Activated naive CD8-positive, alpha-beta T cell (primary cell): ENCODE measurements around the gene PTPN3.
"Not testable (repeated sequence)": the region's sequence is repeated elsewhere in the genome, so short reads cannot be mapped to it uniquely, and the experiment has no call there.

Experiments used
- H3K27ac Mint-ChIP-seq: one replicate; pipeline ENCODE4 v1.8.0; 2021; ENCODE audit warnings: mixed read lengths
- H3K27me3 Mint-ChIP-seq: one replicate; pipeline ENCODE4 v1.8.0; 2021; ENCODE audit warnings: mixed read lengths
- H3K36me3 Mint-ChIP-seq: one replicate; pipeline ENCODE4 v1.8.0; 2021; ENCODE audit warnings: mixed read lengths
- H3K4me1 Mint-ChIP-seq: one replicate; pipeline ENCODE4 v1.8.0; 2021; ENCODE audit warnings: low read depth, mixed read lengths
- H3K4me3 Mint-ChIP-seq: one replicate; pipeline ENCODE4 v1.8.0; 2021; ENCODE audit warnings: mild to moderate bottlenecking, mixed read lengths
- H3K9me3 Mint-ChIP-seq: one replicate; pipeline ENCODE4 v1.8.0; 2021; ENCODE audit warnings: low read depth, mixed read lengths

The PTPN3 gene

DNA sequence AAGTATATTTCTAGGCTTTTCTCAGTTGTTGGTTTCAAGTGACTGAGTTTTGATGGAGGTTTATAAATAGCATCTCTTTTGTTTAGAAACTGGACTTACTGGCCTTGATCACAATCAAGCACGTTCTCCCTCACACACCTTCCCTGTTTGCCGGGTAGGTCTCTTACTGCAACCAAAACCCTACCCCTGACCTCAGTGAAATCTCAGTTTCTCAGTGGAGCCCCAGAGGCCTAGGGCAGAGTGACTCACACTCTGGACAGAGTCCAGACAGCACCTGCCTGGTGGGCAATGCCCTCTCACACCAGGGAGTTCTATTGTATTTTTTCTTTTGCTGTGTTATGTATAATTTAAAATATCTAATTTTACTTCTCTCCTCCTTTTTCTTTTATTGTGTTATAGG, 128.8 kb downstream of the PTPN3 start:
- no peak overlapping the region for H3K4me3 Mint-ChIP-seq
- peaks cover 6% of the 10 kb centered on the region for H3K27me3 Mint-ChIP-seq
- no peaks in the 10 kb centered on the region for H3K36me3 Mint-ChIP-seq
- H3K4me1 Mint-ChIP-seq: no peaks in the 10 kb centered on the region
- H3K9me3 Mint-ChIP-seq: no peaks in the 10 kb centered on the region
- no peak overlapping the region for H3K27ac Mint-ChIP-seq

DNA sequence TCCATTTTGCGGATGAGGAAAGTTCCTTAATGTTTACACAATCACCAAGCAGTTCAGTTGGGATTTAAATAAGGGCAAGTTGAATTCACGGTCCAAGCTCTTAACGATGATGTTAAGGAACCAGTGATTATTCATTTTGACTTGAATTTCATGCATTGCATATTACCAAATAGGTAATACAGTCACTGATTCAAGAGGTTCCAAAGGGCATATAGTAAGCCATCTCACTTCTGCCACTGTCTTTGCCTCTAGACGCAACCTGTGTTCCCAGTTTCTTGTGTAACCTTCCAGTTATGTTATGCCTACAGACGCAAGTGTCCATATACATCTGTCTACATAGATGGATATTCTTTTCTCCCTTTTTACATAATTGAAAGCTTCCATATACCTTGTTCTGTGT, 137.3 kb downstream of the PTPN3 start:
- no peak overlapping the region for H3K4me3 Mint-ChIP-seq
- H3K36me3 Mint-ChIP-seq: no peaks in the 10 kb centered on the region
- H3K27ac Mint-ChIP-seq: no peak overlapping the region
- peaks cover 7% of the 10 kb centered on the region for H3K27me3 Mint-ChIP-seq
- H3K4me1 Mint-ChIP-seq: no peaks in the 10 kb centered on the region
- no peaks in the 10 kb centered on the region for H3K9me3 Mint-ChIP-seq

DNA sequence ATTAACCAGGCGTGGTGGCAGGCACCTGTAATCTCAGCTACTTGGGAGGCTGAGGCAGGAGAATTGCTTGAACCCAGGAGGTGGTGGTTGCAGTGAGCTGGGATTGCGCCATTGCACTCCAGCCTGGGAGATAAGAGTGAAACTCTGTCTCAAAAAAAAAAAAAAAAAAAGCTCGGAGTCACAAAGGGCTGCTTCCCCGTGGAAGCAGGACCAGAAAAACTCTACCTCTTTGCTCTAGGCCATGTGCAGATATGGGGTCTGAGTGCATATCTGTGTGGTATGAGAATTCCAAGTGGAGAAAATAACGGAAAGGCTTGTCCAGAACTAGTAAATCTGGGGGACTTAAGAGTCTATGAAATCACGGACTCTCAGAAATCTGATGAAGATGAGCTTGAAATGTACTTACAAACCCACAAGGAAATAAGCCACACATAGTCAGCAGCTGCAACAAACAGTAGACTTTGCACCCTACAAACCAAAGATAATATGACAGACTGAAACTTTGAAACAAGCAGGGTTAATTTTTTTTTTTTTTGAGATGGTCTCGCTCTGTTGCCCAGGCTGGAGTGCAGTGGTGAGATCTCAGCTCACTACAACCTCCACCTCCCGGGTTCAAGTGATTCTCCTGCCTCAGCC, 139.0 kb downstream of the PTPN3 start:
- not testable (repeated sequence) for H3K4me1 Mint-ChIP-seq, H3K27me3 Mint-ChIP-seq, H3K36me3 Mint-ChIP-seq, H3K4me3 Mint-ChIP-seq, H3K27ac Mint-ChIP-seq, H3K9me3 Mint-ChIP-seq

GRCh38 chr9:109355564-109356297, 142.4 kb downstream of the PTPN3 start:
- H3K4me3 Mint-ChIP-seq: no peak overlapping the region

DNA sequence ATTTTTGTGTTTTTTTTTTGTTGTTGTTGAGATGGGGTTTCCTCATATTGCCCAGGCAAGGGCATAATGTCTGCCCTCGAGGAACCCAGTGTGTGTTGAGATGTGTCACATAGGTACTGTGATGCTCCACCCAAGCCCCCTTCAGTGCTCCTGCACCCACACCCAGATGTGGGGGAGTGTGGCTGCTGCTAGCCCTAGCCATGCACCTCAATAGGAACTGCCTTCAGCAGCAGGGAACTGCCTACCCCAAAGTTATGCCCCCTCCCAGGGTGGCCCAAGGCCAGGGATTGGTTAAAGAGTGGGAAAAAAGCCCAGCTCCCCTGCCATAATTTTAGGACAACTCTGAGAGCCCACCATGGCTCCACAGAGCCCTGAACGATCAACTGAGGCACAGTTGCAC, 143.9 kb downstream of the PTPN3 start:
- Mint-ChIP-seq H3K27me3 (peaks cover 5% of the 10 kb centered on the region), H3K4me1 (no peaks in the 10 kb centered on the region), H3K27ac (no peak overlapping the region), H3K9me3 (no peaks in the 10 kb centered on the region), H3K36me3 (no peaks in the 10 kb centered on the region), H3K4me3 (no peak overlapping the region)

More at GRCh38 chr9:109355564-109356297, 142.4 kb downstream of the PTPN3 start:
- H3K9me3 Mint-ChIP-seq: no peaks in the 10 kb centered on the region
- no peaks in the 10 kb centered on the region for H3K36me3 Mint-ChIP-seq
- no peak overlapping the region for H3K27ac Mint-ChIP-seq
- no peaks in the 10 kb centered on the region for H3K4me1 Mint-ChIP-seq
- peaks cover 6% of the 10 kb centered on the region for H3K27me3 Mint-ChIP-seq

GRCh38 chr9:109351032-109351431, 147.1 kb downstream of the PTPN3 start:
- no peak overlapping the region for H3K4me3 Mint-ChIP-seq
- no peaks in the 10 kb centered on the region for H3K36me3 Mint-ChIP-seq
- no peaks in the 10 kb centered on the region for H3K4me1 Mint-ChIP-seq
- H3K27ac Mint-ChIP-seq: no peak overlapping the region
- H3K27me3 Mint-ChIP-seq: peaks cover 4% of the 10 kb centered on the region
- no peaks in the 10 kb centered on the region for H3K9me3 Mint-ChIP-seq

DNA sequence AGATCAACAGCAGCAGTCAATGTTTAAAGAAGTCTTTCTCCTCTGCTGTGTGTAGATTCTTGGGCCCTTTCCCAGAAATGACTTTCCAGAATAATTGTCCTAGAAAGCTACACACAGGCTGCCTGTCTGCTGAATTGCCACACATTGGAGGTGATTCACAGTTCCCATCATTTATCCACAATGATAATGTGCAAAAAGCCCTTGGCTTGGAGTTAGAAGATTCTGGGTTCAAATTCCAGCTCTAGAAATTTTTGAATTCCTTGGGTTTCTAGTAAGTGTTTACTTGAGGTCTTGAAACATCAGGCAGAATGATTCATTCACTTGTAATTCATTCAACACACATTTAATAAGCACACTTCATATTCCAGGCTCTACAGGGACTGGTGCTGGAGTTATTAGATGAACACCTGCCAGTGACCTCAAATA, 148.7 kb downstream of the PTPN3 start:
- Mint-ChIP-seq H3K36me3 (no peaks in the 10 kb centered on the region), H3K4me1 (no peaks in the 10 kb centered on the region), H3K27ac (no peak overlapping the region), H3K4me3 (no peak overlapping the region), H3K27me3 (peaks cover under 1% of the 10 kb centered on the region), H3K9me3 (no peaks in the 10 kb centered on the region)

- Mint-ChIP-seq H3K36me3 (no peaks in the 10 kb centered on the region), H3K4me1 (no peaks in the 10 kb centered on the region), H3K27me3 (no peaks in the 10 kb centered on the region), H3K9me3 (no peaks in the 10 kb centered on the region), H3K27ac (no peak overlapping the region), H3K4me3 (no peak overlapping the region)
Observed at GRCh38 chr9:109346904-109347303, 151.2 kb downstream of the PTPN3 start.

DNA sequence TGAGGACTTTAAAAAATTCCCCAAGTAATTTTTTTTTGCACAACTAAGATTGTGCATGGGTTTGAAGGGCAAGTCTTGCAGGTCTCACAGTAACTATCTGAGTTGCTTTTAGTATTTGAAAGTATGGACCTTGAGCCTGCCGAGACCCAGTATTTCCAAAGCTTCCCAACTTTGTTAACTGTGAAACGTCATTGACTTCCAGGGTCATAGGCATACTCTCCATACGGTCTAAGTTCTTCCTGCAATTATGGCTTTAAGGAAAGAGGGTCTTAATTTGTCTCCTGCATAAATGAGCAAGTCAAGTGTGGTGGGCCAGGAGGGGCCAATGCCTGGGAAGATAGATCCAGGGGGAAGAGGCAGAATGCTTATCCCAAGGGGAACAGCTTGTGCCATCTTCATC, 153.2 kb downstream of the PTPN3 start:
- no peak overlapping the region for H3K27ac Mint-ChIP-seq
- H3K4me3 Mint-ChIP-seq: no peak overlapping the region
- no peaks in the 10 kb centered on the region for H3K27me3 Mint-ChIP-seq
- no peaks in the 10 kb centered on the region for H3K36me3 Mint-ChIP-seq
- H3K9me3 Mint-ChIP-seq: no peaks in the 10 kb centered on the region
- no peaks in the 10 kb centered on the region for H3K4me1 Mint-ChIP-seq

- Mint-ChIP-seq H3K36me3 (no peaks in the 10 kb centered on the region), H3K27me3 (no peaks in the 10 kb centered on the region), H3K4me3 (no peak overlapping the region), H3K27ac (no peak overlapping the region), H3K9me3 (no peaks in the 10 kb centered on the region), H3K4me1 (no peaks in the 10 kb centered on the region)
Observed at GRCh38 chr9:109342878-109343277, 155.2 kb downstream of the PTPN3 start.

GRCh38 chr9:109341561-109341960, 156.5 kb downstream of the PTPN3 start:
- no peak overlapping the region for H3K4me3 Mint-ChIP-seq
- H3K27me3 Mint-ChIP-seq: no peaks in the 10 kb centered on the region
- no peak overlapping the region for H3K27ac Mint-ChIP-seq
- H3K36me3 Mint-ChIP-seq: no peaks in the 10 kb centered on the region
- no peaks in the 10 kb centered on the region for H3K4me1 Mint-ChIP-seq
- no peaks in the 10 kb centered on the region for H3K9me3 Mint-ChIP-seq

DNA sequence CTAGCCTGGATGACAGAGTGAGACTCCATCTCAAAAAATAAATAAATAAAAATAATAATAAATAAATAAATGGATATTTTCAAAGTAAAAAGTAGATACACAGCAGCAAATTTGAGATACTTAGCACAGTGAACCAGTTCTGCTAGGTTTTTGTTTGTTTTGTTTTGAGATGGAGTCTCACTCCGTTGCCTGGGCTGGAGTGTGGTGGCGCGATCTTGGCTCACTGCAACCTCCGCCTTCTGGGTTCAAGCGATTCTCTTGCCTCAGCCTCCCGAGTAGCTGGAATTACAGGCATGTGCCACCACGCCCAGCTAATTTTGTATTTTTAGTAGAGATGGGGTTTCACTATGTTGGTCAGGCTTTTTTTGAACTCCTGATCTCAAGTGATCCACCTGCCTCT, 157.1 kb downstream of the PTPN3 start:
- H3K27me3 Mint-ChIP-seq, H3K4me1 Mint-ChIP-seq, H3K4me3 Mint-ChIP-seq, H3K27ac Mint-ChIP-seq, H3K36me3 Mint-ChIP-seq, H3K9me3 Mint-ChIP-seq: not testable (repeated sequence)

DNA sequence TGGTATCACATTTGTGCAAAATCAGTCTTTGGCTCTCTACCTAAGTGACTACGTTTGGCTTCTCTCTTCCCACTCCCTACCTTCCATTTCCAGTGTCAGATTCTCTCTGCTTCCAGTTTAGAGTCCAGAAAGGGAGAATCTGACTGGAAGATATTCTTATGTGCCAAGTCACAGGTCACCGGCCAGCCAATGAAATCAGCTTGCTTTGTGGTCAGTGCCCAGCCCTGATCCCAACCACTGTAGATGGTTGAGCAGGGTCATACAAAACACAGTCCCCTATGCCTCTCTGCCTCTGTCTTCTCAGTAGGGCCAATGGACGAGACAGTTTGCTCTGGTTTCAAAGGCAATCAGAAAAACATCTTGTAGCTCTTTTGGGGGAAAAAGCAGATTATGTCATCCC, 161.7 kb downstream of the PTPN3 start:
- peaks cover 8% of the 10 kb centered on the region for H3K27me3 Mint-ChIP-seq
- no peak overlapping the region for H3K27ac Mint-ChIP-seq
- no peaks in the 10 kb centered on the region for H3K9me3 Mint-ChIP-seq
- no peaks in the 10 kb centered on the region for H3K4me1 Mint-ChIP-seq
- H3K36me3 Mint-ChIP-seq: no peaks in the 10 kb centered on the region
- H3K4me3 Mint-ChIP-seq: no peak overlapping the region

DNA sequence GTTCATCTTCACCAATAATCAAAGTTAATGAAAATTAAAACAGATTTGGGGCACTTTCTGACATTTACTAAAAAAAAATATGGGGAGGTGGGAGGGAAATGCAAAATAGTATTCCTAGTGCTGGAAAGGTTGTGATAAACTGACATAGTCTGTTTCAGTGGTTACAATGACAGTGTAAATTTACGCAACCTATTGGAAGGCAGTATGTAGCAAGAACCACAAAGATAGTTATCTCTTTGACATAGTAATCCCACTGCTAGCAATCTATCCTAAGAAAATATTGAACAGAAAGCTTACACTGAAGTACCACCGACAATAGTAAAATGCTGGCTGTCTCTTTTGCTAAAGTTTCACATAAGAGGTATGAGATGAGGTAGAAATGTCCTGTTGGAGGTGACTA, 162.2 kb downstream of the PTPN3 start:
- Mint-ChIP-seq H3K4me3 (no peak overlapping the region), H3K36me3 (no peaks in the 10 kb centered on the region), H3K27ac (no peak overlapping the region), H3K27me3 (peaks cover 8% of the 10 kb centered on the region), H3K9me3 (no peaks in the 10 kb centered on the region), H3K4me1 (no peaks in the 10 kb centered on the region)

GRCh38 chr9:109335121-109335520, 163.0 kb downstream of the PTPN3 start:
- Mint-ChIP-seq H3K27me3 (peaks cover 8% of the 10 kb centered on the region), H3K4me3 (no peak overlapping the region), H3K4me1 (no peaks in the 10 kb centered on the region), H3K36me3 (no peaks in the 10 kb centered on the region), H3K27ac (no peak overlapping the region), H3K9me3 (no peaks in the 10 kb centered on the region)

- Mint-ChIP-seq H3K4me1 (no peaks in the 10 kb centered on the region), H3K9me3 (no peaks in the 10 kb centered on the region), H3K27ac (no peak overlapping the region), H3K4me3 (no peak overlapping the region), H3K27me3 (peaks cover 16% of the 10 kb centered on the region), H3K36me3 (no peaks in the 10 kb centered on the region)
Observed at GRCh38 chr9:109331353-109331752, 166.8 kb downstream of the PTPN3 start.
